A549 (cell line): ENCODE measurements around the gene POP7. TPM values are rescaled to one million over a fixed set of nuclear protein-coding genes. Genes with fewer than 3 reads are reported as not detected.
A peak's percentile ranks its signal among the peaks of the same experiment; 100 is the strongest.

Experiments
- ATAC-seq, 2 experiments: fragments of 200-7000 bp in 1 of 2; fragments of >200 bp in 1 of 2; cut with Nextera tagmentation in 1 of 2; cut with Tn5 transposase in 1 of 2; 3 replicates each; pipeline versions ENCODE4 v1.8.0 to v1.9.1; 2018 to 2020; ENCODE audit warnings: mild to moderate bottlenecking in 1 of 2, moderate library complexity in 1 of 2
- CTCF ChIA-PET: fragments of 300-600 bp; sonication (Branson Sonifier 250); formaldehyde crosslinking; extraction: SDS; loops from one replicate; lab custom pipeline; 2021; ENCODE audit warnings: antibody characterized with exemption, inconsistent platforms; lab: Yijun Ruan, JAX
- POLR2A ChIA-PET: fragments of 350-600 bp; formaldehyde crosslinking; extraction: SDS; loops from one replicate; lab custom pipeline; 2021; ENCODE audit warnings: antibody characterized with exemption, inconsistent platforms; lab: Yijun Ruan, JAX
- DNase-seq, 2 experiments: peaks; one replicate each; pipeline versions ENCODE4 v3.0.0 to v3.0.0-alpha.2; 2011 to 2016; ENCODE audit warnings: low read depth in 1 of 2, low spot score in 1 of 2
- FAIRE-seq: peaks from 2 replicates; lab custom pipeline; 2011; peaks lifted over from hg19 to GRCh38; lab: Jason Lieb, UNC
- H3K27ac ChIP-seq, 2 experiments: fragments of >200 bp; sonication (Bioruptor Twin); formaldehyde crosslinking; 3 replicates each; pipeline ENCODE4 v1.5.1; 2016 to 2017
- H3K4me1 ChIP-seq: fragments of >200 bp; sonication (Bioruptor Twin); formaldehyde crosslinking; 3 replicates; pipeline ENCODE4 v1.6.1; 2016
- H3K4me2 ChIP-seq: fragments of >200 bp; sonication (Bioruptor Twin); formaldehyde crosslinking; 3 replicates; pipeline ENCODE4 v1.6.1; 2016
- H3K4me3 ChIP-seq: fragments of >200 bp; sonication (Bioruptor Twin); formaldehyde crosslinking; 3 replicates; pipeline ENCODE4 v1.5.1; 2016
- H3K9me3 ChIP-seq: fragments of >200 bp; sonication (Bioruptor Twin); formaldehyde crosslinking; 3 replicates; pipeline ENCODE4 v1.6.1; 2016
- CBX8 ChIP-seq: fragments of 200-600 bp; sonication (generic); IDR thresholded peaks from 2 replicates; pipeline ENCODE4 v1.6.1; 2016
- CHD2 ChIP-seq: fragments of 150-350 bp; IDR thresholded peaks from 2 replicates; pipeline ENCODE4 v1.6.1; 2014; ENCODE audit warnings: low read length; ENCODE audit not compliant: partially characterized antibody
- CHD4 ChIP-seq: fragments of 200-600 bp; sonication (generic); IDR thresholded peaks from 2 replicates; pipeline ENCODE4 v1.6.1; 2016; ENCODE audit warnings: antibody characterized with exemption, mild to moderate bottlenecking, borderline replicate concordance
- EHF ChIP-seq: fragments of 250-450 bp; sonication (Bioruptor Pico); IDR thresholded peaks from 2 replicates; pipeline ENCODE4 v1.5.0; 2020; ENCODE audit warnings: mild to moderate bottlenecking
- EHMT2 ChIP-seq: fragments of 200-600 bp; sonication (generic); IDR thresholded peaks from 2 replicates; pipeline ENCODE4 v1.6.1; 2016; ENCODE audit warnings: antibody characterized with exemption, low read depth, mild to moderate bottlenecking, moderate library complexity
- EP300 ChIP-seq, 2 experiments: fragments of >200 bp; sonication (Bioruptor Twin); formaldehyde crosslinking; IDR thresholded peaks; 2 replicates in 1 of 2; 3 replicates in 1 of 2; pipeline ENCODE4 v1.6.1; 2016 to 2017
- ESRRA ChIP-seq: fragments of 150-350 bp; IDR thresholded peaks from 2 replicates; pipeline ENCODE4 v1.6.1; 2014; ENCODE audit warnings: mild to moderate bottlenecking, low read length, borderline replicate concordance
- FOSL2 ChIP-seq, 2 experiments: fragments of 450-650 bp in 1 of 2; fragments of >200 bp in 1 of 2; sonication (Bioruptor Twin) in 1 of 2; formaldehyde crosslinking; IDR thresholded peaks; 2 replicates each; pipeline versions ENCODE4 v1.5.0 to v1.6.1; 2016 to 2020; ENCODE audit warnings: mild to moderate bottlenecking in 1 of 2, moderate library complexity in 1 of 2
- FOXS1 ChIP-seq: fragments of 250-450 bp; sonication (Bioruptor Pico); IDR thresholded peaks from 2 replicates; pipeline ENCODE4 v1.5.0; 2020; ENCODE audit warnings: mild to moderate bottlenecking, moderate library complexity
- HDAC2 ChIP-seq: fragments of 200-600 bp; sonication (generic); IDR thresholded peaks from 2 replicates; pipeline ENCODE4 v1.6.1; 2016
- HOXB5 ChIP-seq: fragments of 250-450 bp; sonication (Bioruptor Pico); IDR thresholded peaks from 2 replicates; pipeline ENCODE4 v1.5.0; 2020; ENCODE audit warnings: mild to moderate bottlenecking, moderate library complexity
- JUN ChIP-seq, 2 experiments: fragments of >200 bp; sonication (Bioruptor Twin); formaldehyde crosslinking; IDR thresholded peaks; 2 replicates in 1 of 2; 3 replicates in 1 of 2; pipeline ENCODE4 v1.6.1; 2016 to 2017
- JUNB ChIP-seq: fragments of >200 bp; sonication (Bioruptor Twin); formaldehyde crosslinking; IDR thresholded peaks from 2 replicates; pipeline ENCODE4 v1.6.1; 2016
- MYC ChIP-seq: IDR thresholded peaks from 2 replicates; pipeline ENCODE4 v1.6.1; 2012; ENCODE audit warnings: mild to moderate bottlenecking, inconsistent platforms, low read length, improper control_type of control experiment, borderline replicate concordance
- NPAS2 ChIP-seq: fragments of 250-450 bp; sonication (Bioruptor Pico); IDR thresholded peaks from 2 replicates; pipeline ENCODE4 v1.8.0; 2022; ENCODE audit warnings: mild to moderate bottlenecking, moderate library complexity, borderline replicate concordance
- POLR2A ChIP-seq: IDR thresholded peaks from 2 replicates; pipeline ENCODE4 v1.6.1; 2012; ENCODE audit warnings: mild to moderate bottlenecking, low read length
- RAD21 ChIP-seq, 2 experiments: fragments of >200 bp in 1 of 2; sonication (Bioruptor Twin) in 1 of 2; formaldehyde crosslinking in 1 of 2; IDR thresholded peaks in 1 of 2; conservative IDR thresholded peaks in 1 of 2; 2 replicates in 1 of 2; 3 replicates in 1 of 2; pipeline ENCODE4 v1.6.1; 2012 to 2018; ENCODE audit warnings: inconsistent platforms in 1 of 2
- TP53 ChIP-seq: fragments of 250-450 bp; sonication (Bioruptor Pico); IDR thresholded peaks from 2 replicates; pipeline ENCODE4 v1.5.0; 2021; ENCODE audit warnings: mild to moderate bottlenecking, moderate library complexity
- WGBS: methylation state at CpG from one replicate; pipeline ENCODE4 v1.1.6; 2017; ENCODE audit errors: missing lambda C conversion rate; 5-methylcytosine and 5-hydroxymethylcytosine counted together
- polyA plus RNA-seq, 4 experiments: library from polyadenylated mRNA; depleted of rRNA in 3 of 4; stranded (reverse); fragments of >200 nt; fragmentation: RNase III in 1 of 4; extraction: RNeasy Plus Mini Kit Qiagen cat#74134 plus additional on column Dnase treatment in 1 of 4; gene quantifications; 2 replicates in 3 of 4; 3 replicates in 1 of 4; pipeline ENCODE4 v1.2.3, GENCODE V29; 2011 to 2017
- TF ChIP-seq, protein P1 (sequence below): fragments of 250-450 bp; sonication (Bioruptor Pico); IDR thresholded peaks from 2 replicates; pipeline ENCODE4 v1.5.0; 2020; ENCODE audit warnings: low read depth, mild to moderate bottlenecking, moderate library complexity
- TF ChIP-seq, protein P2 (sequence below): fragments of 200-600 bp; sonication (generic); IDR thresholded peaks from 2 replicates; pipeline ENCODE4 v1.6.1; 2016; ENCODE audit warnings: antibody characterized with exemption, mild to moderate bottlenecking, moderate library complexity
- TF ChIP-seq, protein P3 (sequence below): fragments of 450-650 bp; IDR thresholded peaks from 2 replicates; pipeline ENCODE4 v1.6.1; 2014; ENCODE audit warnings: antibody characterized with exemption
- TF ChIP-seq, protein P4 (sequence below): IDR thresholded peaks from 2 replicates; pipeline ENCODE4 v1.6.1; 2012; ENCODE audit warnings: low read depth, borderline replicate concordance
- TF ChIP-seq, protein P5 (sequence below): IDR thresholded peaks from 2 replicates; pipeline ENCODE4 v1.6.1; 2012
- TF ChIP-seq, protein P6 (sequence below): fragments of >200 bp; sonication (Bioruptor Twin); formaldehyde crosslinking; IDR thresholded peaks from 3 replicates; pipeline ENCODE4 v1.6.1; 2016
- TF ChIP-seq, protein P7 (sequence below): fragments of >200 bp; sonication (Bioruptor Twin); formaldehyde crosslinking; IDR thresholded peaks from 3 replicates; pipeline ENCODE4 v1.5.1; 2016

Gene POP7
- polyA plus RNA-seq, 2 of the 4 experiments (the other 2 are of a cell fraction): 29.5 to 77.4 TPM

DNA sequence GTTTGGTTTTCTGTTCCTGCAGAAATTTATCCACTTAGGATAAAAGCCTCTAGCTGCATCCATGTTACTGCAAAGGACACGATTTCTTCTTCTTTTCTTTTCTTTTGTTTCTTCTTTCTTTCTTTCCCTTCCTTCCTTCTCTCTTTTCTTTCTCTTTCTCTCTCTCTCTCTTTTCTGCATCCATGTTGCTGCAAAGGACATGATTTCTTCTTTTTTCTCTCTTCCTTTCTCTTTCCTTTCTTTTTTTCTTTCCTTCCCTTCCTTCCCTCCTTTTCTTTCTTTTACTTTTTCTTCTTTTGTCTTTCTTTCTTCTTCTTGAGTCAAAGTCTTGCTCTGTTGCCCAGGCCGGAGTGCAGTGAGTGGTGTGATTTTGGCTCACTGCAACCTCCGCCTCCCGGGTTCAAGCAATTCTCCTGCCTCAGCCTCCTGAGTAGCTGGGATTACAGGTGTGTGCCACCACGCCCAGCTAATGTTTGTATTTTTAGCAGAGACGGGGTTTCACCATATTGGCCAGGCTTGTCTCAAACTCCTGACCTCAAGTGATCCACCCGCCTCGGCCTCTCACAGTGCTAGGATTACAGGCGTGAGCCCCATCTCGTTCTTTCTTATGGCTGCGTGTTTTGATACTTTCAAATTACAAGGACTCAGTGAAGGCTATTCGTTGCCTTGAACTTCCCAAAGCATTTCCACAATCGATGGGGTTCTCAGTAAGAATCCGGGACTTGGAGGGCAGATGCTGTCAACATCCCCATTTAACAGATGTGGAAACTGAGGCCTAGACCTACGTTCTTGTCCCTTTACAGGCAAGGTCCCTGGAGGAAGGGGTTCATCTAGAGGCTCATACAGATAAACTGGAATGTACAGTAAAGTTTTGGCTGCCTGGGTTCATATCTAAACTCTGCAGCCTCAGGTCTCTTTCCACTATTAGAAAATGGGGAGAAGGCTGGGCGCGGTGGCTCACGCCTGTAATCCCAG lies 34.3 kb upstream of the POP7 start:
- ChIA-PET POLR2A (no interaction called here), CTCF (interaction anchor here (1.2 to 2.5 kb wide), 2 partner anchors 21 to 37 kb away, joined by 3 to 9 read pairs; no protein-coding TSS in a partner anchor)
- no peak for TF ChIP-seq HDAC2
- no peak for TF ChIP-seq CBX8
- no peak for TF ChIP-seq EHMT2
- TF ChIP-seq EHF: no peak
- TF ChIP-seq, protein P1, sequence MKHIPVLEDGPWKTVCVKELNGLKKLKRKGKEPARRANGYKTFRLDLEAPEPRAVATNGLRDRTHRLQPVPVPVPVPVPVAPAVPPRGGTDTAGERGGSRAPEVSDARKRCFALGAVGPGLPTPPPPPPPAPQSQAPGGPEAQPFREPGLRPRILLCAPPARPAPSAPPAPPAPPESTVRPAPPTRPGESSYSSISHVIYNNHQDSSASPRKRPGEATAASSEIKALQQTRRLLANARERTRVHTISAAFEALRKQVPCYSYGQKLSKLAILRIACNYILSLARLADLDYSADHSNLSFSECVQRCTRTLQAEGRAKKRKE: no peak
- TF ChIP-seq CHD4: no peak
- TF ChIP-seq RAD21 (conservative IDR thresholded peaks at IDR 0.05 in 1 of 2, IDR thresholded peaks at IDR 0.05 in 1 of 2): no peak
- TF ChIP-seq, protein P2, sequence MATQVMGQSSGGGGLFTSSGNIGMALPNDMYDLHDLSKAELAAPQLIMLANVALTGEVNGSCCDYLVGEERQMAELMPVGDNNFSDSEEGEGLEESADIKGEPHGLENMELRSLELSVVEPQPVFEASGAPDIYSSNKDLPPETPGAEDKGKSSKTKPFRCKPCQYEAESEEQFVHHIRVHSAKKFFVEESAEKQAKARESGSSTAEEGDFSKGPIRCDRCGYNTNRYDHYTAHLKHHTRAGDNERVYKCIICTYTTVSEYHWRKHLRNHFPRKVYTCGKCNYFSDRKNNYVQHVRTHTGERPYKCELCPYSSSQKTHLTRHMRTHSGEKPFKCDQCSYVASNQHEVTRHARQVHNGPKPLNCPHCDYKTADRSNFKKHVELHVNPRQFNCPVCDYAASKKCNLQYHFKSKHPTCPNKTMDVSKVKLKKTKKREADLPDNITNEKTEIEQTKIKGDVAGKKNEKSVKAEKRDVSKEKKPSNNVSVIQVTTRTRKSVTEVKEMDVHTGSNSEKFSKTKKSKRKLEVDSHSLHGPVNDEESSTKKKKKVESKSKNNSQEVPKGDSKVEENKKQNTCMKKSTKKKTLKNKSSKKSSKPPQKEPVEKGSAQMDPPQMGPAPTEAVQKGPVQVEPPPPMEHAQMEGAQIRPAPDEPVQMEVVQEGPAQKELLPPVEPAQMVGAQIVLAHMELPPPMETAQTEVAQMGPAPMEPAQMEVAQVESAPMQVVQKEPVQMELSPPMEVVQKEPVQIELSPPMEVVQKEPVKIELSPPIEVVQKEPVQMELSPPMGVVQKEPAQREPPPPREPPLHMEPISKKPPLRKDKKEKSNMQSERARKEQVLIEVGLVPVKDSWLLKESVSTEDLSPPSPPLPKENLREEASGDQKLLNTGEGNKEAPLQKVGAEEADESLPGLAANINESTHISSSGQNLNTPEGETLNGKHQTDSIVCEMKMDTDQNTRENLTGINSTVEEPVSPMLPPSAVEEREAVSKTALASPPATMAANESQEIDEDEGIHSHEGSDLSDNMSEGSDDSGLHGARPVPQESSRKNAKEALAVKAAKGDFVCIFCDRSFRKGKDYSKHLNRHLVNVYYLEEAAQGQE: no peak
- TF ChIP-seq FOSL2 (IDR thresholded peaks at IDR 0.05): no peak
- TF ChIP-seq FOSL2 (CRISPR knock-in tag; IDR thresholded peaks at IDR 0.05): no peak
- no peak for TF ChIP-seq FOXS1 (CRISPR knock-in tag)
- Histone ChIP-seq H3K9me3 (no peaks in the 10 kb centered on the region), H3K4me1 (peaks cover 9% of the 10 kb centered on the region), H3K4me3 (no peak overlapping the region), H3K27ac (no peak overlapping the region), H3K4me2 (no peak overlapping the region)
- FAIRE-seq: no peak
- DNase-seq: no peak
- no peak for ATAC-seq
- WGBS: 81% methylated on average over 18 of the region's 18 CpGs

DNA sequence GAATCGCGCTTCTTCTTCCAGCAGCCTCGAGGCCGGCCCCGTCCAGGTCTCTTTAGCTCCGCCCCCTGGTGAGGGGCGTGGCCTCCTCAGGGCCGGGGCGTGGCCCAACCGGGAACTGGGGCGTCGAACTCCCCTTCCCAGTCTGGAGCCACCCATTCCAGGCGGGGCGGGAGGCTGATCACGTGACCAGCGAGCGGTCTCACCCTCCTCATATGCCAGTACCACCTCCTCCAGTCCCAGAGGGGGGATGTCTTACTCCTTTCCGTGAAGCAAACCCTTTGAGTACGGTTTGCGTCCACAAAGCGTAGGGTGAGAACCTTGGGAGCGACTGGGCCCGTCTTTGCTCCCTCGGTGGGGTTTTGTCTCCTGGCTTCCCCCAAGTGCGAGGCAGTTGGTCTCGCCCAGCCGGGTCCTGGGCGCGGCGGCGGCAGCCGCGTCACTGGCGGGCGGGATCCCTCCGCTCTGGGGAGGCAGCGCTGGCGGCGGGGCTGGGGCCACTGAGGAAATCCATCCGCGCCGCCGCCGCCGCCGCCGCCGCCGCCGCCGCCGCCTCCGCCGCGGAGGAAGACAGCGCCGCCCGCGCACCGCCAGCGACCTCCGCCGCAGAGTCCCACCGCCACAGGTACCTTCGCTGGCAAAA lies 32.5 kb upstream of the POP7 start, which contains the start of gene GNB2:
Gene GNB2, plus strand, starts transcription at position 439 of the 640 bp plus-strand sequence. CDS start 2,526 bp downstream, outside the sequence.
- Histone ChIP-seq H3K4me1 (peaks cover 9% of the 10 kb centered on the region), H3K4me3 (peak within 1 kb of the TSS; percentile 77), H3K27ac (peak within 1 kb of the TSS; percentile 87 to 99), H3K9me3 (no peaks in the 10 kb centered on the region), H3K4me2 (peak within 1 kb of the TSS; percentile 93)
- ATAC-seq: peak; percentile 64 to 86
- ChIA-PET CTCF (interaction anchor here (0.6 to 1.0 kb wide), 8 partner anchors 13 to 109 kb away, joined by 3 to 7 read pairs (median 3); no protein-coding TSS in a partner anchor), POLR2A (interaction anchor here (0.8 to 1.3 kb wide), 9 partner anchors 9 to 245 kb away, joined by 3 to 9 read pairs (median 5); partner anchors contain the start of genes FBXO24, LRCH4, MOSPD3 and POP7)
- no peak for FAIRE-seq
- DNase-seq: peak; percentile 90 to 100
- WGBS: 0% methylated on average over 8 of the region's 65 CpGs
- TF ChIP-seq CHD2: peak; percentile 73
- no peak for TF ChIP-seq NPAS2 (CRISPR knock-in tag)
- TF ChIP-seq, protein P3, sequence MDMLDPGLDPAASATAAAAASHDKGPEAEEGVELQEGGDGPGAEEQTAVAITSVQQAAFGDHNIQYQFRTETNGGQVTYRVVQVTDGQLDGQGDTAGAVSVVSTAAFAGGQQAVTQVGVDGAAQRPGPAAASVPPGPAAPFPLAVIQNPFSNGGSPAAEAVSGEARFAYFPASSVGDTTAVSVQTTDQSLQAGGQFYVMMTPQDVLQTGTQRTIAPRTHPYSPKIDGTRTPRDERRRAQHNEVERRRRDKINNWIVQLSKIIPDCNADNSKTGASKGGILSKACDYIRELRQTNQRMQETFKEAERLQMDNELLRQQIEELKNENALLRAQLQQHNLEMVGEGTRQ: peak; percentile 98
- TF ChIP-seq, protein P4, sequence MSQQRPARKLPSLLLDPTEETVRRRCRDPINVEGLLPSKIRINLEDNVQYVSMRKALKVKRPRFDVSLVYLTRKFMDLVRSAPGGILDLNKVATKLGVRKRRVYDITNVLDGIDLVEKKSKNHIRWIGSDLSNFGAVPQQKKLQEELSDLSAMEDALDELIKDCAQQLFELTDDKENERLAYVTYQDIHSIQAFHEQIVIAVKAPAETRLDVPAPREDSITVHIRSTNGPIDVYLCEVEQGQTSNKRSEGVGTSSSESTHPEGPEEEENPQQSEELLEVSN: peak; percentile 45; the same call in 1 of the 2 replicates
- peak; percentile 22 for TF ChIP-seq HOXB5
- TF ChIP-seq, protein P5, sequence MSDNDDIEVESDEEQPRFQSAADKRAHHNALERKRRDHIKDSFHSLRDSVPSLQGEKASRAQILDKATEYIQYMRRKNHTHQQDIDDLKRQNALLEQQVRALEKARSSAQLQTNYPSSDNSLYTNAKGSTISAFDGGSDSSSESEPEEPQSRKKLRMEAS: peak; percentile 73
- 0 out of 2 replicates have a peak, but pooled peaks have one; percentile 34 for TF ChIP-seq FOXS1 (CRISPR knock-in tag)
- TF ChIP-seq, protein P6, sequence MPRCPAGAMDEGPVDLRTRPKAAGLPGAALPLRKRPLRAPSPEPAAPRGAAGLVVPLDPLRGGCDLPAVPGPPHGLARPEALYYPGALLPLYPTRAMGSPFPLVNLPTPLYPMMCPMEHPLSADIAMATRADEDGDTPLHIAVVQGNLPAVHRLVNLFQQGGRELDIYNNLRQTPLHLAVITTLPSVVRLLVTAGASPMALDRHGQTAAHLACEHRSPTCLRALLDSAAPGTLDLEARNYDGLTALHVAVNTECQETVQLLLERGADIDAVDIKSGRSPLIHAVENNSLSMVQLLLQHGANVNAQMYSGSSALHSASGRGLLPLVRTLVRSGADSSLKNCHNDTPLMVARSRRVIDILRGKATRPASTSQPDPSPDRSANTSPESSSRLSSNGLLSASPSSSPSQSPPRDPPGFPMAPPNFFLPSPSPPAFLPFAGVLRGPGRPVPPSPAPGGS: peak; percentile 64; the same call in 1 of the 3 replicates
- TF ChIP-seq MYC: no peak
- peak in 1 of 2 experiments; percentile 19; a peak in 1 of 5 replicates for TF ChIP-seq EP300 (IDR thresholded peaks at IDR 0.05)
- peak; percentile 65 to 94 for TF ChIP-seq JUN (IDR thresholded peaks at IDR 0.05)
- TF ChIP-seq ESRRA: 0 out of 2 replicates have a peak, but pooled peaks have one; percentile 40
- peak; percentile 26 for TF ChIP-seq POLR2A
- TF ChIP-seq, protein P7, sequence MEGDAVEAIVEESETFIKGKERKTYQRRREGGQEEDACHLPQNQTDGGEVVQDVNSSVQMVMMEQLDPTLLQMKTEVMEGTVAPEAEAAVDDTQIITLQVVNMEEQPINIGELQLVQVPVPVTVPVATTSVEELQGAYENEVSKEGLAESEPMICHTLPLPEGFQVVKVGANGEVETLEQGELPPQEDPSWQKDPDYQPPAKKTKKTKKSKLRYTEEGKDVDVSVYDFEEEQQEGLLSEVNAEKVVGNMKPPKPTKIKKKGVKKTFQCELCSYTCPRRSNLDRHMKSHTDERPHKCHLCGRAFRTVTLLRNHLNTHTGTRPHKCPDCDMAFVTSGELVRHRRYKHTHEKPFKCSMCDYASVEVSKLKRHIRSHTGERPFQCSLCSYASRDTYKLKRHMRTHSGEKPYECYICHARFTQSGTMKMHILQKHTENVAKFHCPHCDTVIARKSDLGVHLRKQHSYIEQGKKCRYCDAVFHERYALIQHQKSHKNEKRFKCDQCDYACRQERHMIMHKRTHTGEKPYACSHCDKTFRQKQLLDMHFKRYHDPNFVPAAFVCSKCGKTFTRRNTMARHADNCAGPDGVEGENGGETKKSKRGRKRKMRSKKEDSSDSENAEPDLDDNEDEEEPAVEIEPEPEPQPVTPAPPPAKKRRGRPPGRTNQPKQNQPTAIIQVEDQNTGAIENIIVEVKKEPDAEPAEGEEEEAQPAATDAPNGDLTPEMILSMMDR: no peak
- TF ChIP-seq TP53 (CRISPR knock-in tag): no peak
- no peak for TF ChIP-seq JUNB
